HS-5 (cell line): ENCODE results near the gene RASGRF2.
"Not testable (repeated sequence)": the region's sequence is repeated elsewhere in the genome, so short reads cannot be mapped to it uniquely, and the experiment has no call there.

Experiments used
- DNase-seq: peaks from one replicate; pipeline ENCODE4 v3.0.0-alpha.2; 2012; ENCODE audit warnings: low read depth

RASGRF2 gene

DNA sequence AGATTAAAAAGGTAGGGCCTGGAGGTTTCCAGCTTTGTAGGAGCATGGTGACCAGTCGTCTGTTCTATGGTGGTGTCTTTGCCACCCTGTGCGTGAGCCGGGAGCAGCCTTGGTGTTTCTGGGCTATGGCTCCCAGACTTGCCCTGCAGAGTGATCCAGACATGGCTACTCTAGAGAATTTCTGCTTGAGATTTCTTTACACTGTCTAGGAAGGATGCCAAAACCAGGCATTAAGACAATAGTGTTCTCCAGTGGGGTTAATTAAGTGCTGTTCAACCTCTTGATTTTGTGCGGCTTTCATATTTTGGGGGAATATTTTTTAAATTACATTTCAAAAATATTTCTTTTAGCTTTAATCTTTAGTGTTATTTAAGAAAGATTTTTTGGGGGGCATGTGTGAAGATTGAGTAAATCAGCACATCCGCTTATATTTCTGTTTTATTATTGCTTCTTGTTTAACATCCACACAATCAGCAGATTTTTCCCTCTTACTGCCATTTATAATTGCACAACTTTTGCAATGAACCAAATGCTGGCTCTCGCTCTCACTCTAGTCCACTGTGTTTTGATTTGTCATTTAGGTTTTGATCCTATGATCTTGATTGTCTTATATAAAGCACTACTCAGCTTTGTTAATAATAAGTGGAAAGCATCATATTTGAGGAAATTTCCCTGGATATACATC lies 110.5 kb downstream of the RASGRF2 start:
- DNase-seq, result no peak

DNA sequence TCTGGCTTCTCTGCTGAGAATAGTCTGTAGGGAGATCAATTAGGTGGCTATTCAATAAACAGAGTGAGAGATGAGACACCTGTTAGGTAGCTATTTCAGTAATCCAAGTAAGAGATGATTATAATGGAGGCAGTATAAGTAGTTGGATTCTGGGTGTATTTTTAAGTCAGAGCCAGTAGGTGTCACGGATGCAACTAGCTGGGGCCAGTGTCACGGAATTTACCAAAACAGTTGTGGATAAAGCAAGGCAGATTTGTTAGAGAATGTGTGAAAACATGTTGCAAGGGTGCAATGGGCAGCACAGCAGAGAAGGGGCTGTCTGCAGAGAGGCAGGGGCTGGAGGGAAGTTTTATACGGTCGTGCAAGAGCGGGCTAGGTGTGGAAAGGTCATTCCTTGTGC lies 114.9 kb downstream of the RASGRF2 start:
- DNase-seq, result no peak

DNA sequence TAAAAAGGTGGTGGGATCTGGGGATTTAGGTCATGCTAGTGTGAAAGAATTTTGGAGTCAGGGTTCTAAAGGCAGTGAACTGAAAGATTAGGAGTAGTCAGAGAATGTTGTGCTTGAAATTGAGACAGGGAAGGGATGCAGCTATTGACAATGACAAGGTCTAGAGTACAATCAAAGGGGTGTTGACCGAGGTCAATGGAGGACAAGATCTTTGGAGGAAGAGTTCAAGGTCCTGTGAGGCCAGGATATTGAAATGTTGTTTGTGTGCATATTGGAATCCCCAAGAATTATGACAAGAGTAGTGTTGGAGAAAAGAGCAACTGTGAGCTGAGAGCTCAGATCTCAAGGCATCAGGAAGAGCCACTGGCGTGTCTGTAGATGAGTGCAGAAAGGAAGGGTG lies 116.9 kb downstream of the RASGRF2 start:
- no peak for DNase-seq

DNA sequence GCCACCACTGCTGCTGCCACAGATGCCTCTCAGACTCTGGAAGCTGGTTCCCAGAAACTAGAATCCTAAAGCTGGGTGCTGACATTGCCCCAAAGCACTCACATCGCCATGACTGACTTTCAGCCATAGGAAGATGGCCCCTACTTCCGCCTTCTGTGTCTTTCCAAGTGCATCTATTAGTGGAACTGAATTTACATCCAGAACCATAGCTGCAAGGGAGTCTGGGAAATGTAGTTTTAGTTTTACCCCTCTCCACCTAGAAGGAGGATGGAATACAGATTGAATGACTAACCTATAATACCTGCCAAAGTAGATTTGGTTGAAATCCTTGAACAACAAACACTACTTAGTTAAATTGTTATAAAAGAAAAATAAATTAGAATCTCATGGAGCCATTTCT lies 118.8 kb downstream of the RASGRF2 start:
- no peak for DNase-seq

DNA sequence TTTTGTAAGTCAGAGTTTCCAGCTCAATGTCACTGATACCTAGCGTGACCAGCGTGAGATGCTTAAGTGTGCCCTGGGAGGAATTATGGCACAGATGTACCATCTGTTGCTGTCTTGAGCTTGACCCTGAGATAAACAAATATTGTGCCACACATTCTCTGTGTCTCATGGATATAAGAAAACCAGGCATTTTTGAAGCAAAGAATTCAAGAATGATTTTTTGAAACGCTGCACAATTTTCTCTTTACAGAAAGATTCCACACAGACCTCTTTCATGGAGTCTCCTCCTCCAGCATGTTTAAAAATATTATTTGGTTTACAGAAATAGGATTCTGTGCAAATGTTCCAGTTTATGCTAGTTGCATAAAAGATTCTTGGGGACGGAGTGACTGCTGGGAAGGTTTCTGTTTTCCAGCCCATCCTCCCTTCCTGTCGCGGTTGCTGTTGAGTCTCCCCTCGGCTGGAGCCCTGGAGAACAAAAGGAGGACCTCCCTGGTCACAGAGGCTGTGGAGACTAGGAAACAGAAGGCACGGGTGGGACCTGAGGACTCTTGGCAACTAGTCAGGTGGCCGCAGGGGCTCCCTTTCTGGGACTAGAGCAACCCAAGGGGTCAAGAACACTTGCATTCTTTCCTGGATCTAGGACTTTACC lies 120.8 kb downstream of the RASGRF2 start:
- DNase-seq, result no peak

DNA sequence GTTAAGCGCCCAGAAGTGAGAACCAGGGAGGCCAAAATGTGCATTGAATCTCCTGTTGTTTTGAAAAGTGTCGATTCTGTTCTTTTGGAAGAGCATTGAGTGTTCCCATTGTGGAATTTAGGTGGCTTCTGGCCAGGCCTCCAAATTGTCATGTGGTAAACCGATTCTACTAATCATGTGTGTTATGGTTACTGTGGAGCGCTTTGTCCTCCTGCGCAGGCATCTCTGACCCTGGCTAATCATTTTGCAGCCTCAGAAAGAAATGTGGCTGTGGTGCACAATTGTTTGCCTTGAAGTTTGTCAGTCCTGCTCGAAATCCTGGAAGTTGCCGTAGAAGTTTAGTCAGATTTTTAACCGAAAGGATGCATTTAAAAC lies 121.3 kb downstream of the RASGRF2 start:
- no peak for DNase-seq

DNA sequence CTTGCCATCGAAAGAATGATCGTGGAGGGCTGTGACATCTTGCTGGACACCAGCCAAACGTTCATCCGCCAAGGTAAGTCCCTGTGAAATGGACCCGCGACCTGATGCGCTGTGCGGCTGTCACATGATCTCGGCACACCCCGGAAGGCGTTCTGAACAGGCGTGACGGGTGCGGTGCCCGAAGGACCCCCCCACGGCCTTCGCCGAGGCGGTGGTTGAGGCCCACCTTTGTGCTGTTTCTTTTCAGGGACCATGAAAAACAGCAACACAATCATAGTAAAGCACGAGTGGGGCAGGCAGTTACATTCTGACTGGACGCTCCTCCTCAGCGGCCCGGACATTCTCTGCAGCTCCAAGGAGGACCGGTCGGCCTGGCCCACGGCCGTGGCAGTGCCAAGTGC lies 126.7 kb downstream of the RASGRF2 start:
- DNase-seq, result no peak

DNA sequence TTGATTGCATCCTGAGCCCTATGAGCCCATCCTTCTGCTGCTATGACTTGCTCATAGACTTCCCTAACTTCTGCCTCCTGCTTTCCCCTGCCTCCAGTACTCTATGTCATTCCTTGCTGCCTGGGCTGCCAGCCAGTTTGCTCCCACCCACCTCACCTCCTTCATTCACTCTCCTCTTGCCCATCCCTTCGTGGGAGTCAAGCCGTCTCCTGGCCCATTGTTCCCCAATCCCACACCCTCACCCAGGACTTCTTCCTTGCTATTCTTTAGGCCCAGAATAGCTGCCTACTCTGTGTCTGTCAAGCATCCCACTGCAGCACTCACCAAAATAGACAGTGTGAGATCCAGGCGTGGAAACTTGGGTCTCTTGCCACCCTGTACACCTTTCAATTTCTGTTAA lies 131.0 kb downstream of the RASGRF2 start:
- no peak for DNase-seq

DNA sequence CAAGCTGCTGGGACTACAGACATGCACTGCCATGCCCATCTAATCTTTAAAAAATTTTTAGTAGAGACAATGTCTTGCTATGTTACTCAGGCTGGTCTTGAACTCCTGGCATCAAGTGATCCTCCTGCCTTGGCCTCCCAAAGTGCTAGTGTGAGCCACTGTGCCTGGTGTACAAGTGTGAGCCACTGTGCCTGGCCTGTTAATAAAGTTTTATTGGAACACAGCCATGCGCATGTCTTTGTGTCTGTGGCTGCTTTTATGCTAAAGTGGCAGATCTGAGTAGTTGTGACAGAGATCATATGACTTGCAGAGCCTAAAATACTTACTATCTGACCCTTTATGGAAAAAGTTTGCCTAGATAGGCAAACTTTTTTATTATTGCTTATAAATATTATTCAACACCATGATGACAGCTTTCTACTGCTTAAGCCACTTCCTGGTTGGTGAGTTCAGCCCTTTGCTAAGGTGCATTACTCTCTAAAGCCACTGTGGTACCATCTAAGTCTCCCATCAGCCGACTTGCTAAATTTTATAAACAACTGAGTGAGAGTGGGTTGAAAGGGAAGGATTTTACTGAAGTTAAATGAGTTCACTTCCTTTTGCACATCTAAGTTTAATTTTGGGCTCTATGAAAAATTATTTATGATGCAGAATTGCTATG lies 133.5 kb downstream of the RASGRF2 start:
- no peak for DNase-seq

DNA sequence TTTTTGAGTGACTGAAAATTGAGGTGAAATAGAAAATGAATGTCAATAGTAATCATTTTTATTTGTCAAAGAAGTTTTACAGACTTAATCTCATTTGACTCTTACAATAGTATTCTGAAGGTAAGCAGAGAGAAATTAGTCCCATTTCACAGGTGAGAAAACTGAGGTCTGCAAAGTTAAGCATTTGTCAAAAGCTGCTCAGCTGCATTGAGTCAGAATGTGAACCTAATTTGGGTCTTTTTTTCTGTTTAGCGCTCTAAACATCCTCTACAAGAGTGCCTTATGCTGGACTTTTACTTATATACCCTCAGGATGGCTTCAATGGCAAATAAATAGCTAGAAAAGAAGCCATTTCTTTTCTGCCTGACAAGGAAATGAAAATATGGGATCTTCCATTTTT lies 135.7 kb downstream of the RASGRF2 start:
- DNase-seq, result no peak

DNA sequence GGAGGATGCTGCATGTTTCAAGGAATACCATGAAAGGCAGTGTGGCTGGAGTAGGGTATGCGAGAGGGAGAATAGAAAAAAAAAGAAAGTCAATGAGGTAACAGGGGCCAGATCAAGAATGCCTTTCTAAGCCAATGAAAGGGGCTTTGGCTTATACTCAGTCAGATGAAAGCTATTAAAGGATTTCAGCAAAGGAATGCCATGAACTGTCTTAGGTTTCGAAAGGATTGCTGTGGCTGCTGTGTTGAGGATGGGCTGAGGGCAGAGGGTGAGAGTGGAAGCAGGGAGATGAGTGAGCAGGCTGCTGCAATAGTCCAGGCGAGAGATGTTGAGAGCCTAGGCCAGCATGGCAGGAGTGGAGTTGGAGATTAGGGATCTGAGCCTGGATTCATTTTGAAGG lies 137.6 kb downstream of the RASGRF2 start:
- DNase-seq, result no peak

DNA sequence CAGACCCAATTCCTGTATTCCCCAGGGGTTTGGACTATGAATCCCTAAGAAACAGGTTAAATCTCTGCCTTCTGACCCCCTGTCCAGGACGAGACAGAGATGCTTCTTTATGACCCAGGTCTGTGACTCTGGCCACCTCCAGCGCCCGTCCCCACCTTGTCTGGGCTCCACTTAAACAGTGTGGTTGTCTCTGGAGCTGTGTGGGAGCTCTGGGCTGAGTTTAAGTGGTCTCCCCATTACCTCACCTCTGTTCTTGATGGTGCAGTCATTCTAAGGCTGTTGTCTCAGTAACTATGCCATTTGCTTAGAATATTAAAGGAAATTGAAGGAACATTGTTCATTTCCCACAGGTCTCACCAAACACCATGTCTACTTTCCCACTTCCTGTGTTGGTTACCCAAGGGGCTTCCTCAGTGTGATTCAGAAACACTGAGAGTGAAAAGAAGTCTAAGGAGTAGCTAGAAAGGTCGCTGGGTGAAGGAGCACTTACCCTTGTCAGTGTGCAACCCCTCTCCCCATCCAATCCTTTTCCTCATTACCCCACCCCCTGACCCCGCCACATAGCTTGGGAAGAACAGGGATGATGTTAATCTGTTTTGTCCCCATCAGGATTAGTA lies 145.2 kb downstream of the RASGRF2 start:
- no peak for DNase-seq

DNA sequence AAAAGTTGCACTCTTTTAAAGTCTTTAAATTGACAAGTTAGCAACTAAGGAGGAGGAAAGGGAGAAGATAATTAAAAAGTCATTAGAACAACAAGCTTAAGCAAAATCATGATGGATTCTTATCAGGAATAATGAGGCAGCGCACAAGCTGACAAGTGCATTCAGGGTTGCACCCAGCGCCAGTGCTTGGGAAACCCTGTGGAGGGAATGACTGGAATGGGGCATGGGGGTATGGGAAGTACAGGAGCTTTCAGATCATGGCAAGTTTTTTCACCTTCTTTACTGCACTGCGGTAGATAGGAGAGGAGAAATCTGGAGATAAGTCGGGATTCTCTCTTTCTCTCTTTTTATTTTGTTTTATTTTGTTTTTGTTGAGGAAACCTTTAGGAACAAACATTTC lies 155.1 kb downstream of the RASGRF2 start:
- DNase-seq, result no peak

DNA sequence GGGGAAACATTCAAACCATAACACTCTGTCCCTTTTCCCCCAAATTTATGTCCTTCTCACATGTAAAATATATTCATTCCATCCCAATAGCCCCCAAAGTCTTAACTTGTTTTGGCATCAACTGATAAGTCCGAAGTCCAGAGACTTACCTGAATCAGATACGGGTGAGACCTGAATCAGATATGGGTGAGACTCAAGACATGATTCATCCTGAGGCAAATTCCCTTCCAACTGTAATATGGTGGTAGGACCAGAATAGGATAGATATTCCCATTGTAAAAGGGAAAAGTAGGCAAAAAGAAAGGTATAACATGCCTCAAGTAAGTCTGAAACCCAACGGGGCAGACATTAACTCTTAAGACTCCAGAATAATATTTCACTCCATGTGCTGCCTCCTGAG lies 157.4 kb downstream of the RASGRF2 start:
- no peak for DNase-seq

DNA sequence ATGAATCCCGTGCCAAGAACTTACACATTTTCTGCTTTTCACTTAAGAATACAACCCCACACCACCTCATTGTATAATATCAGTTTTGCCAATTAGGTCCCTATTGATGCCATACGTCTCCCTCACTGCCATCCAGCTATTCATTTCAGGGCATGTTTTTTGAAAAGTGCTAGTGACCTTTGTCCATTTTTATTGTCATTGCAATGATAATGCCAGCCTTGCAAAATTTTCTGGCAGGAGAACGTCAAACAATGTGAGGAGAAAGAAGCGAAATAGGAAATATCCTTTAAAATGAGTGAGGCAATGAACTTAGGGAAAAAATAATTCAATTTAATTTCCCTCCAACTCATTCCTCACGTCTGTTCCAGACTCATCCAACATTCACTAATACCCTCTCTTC lies 161.1 kb downstream of the RASGRF2 start:
- no peak for DNase-seq

DNA sequence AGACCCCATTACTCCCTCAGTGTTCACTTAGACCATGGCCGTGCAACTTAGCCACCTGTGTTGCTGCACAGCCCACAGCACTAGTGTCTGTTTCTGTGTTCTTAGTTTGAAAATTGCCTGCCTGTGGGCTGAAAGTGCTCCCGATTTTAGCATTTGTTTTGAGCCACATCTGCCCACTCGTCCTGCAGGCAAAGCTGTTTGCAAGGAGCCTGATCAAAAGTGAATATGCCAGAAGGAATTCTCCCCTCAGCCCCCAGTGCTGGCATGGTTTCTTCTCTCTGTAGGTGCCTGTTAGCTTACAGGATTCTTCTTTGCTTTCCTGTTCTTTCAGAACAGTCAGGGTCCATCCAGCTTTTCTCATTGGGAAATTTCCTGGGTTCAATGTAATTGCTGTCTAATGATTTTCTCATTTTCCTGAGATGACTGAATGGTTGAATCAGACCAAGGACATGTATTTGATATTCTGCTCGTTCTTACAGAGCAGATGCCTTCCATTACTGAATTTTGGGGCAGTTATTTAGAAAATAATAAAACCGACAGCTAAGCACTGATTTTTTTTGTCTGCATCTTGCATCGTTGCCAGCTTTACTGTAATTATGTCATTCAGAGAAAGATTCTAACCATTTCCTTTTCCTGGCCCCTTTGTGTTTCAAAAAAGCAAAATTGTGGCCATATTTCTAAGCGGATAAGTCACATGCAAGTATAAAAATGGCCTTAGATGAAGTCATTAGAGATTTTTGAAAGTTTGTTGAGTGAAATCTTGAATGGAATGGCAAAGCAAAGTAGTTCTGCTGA lies 161.9 kb downstream of the RASGRF2 start:
- DNase-seq, result no peak

DNA sequence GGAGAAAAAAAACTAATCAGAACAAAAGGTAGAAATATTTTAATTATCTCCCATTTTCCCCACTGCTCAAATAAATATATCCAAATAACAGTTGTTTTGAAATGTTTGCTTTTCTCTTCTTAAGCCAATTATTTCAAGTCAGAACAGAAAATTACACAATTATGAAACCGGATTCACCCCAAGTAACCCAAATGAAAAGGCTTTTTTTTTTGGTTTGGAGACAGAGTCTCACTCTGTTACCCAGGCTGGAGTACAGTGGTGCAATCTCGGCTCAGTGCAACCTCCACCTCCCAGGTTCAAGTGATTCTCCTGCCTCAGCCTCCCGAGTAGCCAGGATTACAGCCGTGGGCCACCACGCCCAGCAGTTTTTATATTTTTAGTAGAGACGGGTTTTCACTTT lies 164.5 kb downstream of the RASGRF2 start:
- DNase-seq, result not testable (repeated sequence)

DNA sequence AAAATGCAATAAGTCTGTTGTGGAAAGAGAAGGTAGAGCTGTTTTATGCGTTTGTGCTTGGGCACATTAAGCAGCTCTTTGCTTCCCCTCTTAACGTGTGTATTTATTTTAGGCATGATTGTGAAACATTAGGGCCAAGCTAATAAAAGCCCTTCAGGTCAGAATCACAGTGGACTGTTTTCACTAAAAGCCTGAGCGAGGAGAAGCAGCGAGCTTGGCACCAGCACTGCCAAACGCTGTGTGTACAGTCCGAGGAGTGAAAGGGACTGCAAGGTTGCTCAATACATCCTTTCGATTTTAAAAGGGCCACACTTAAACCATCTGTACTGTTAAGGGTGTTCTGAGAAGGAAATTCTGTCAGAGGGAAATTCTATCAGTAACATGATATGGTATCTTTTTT lies 165.8 kb downstream of the RASGRF2 start:
- no peak for DNase-seq

DNA sequence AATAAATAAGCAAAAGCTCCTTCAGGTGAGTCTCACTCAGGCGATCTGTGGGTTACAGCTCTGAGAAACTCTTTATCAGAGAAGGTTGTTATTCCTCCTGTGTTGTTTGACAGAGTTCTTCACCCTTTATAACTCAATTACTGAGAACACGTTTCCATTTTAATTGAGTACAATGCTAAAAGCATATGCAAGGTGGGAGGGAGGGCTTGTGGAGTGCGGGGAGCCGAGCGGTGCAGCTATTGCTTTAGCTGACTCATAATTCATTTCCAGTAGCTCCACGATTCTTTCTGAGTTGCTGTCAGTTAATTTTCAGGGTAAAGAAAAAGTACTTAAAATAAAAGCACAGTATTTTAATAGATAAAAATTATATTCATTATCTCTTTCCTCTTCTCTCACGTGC lies 168.3 kb downstream of the RASGRF2 start:
- no peak for DNase-seq

DNA sequence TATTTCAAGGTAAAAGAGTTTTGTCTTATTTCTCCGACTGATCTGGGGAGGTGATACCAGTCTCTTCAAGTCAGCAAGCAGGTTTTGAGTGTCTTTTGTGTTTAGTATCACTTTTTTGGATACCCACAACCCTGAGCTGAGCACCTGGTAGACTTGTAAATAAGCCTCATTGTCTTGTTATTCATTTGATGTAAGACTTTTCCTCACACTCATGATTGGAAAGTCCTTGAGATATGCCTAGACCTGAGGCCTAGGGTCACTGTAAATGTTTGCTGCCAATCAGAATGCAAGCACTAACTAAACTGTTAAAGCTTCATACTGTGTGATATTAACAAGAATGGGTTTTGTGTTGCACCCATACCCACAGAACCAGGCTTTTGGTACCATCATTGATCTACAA lies 172.2 kb downstream of the RASGRF2 start:
- no peak for DNase-seq

DNA sequence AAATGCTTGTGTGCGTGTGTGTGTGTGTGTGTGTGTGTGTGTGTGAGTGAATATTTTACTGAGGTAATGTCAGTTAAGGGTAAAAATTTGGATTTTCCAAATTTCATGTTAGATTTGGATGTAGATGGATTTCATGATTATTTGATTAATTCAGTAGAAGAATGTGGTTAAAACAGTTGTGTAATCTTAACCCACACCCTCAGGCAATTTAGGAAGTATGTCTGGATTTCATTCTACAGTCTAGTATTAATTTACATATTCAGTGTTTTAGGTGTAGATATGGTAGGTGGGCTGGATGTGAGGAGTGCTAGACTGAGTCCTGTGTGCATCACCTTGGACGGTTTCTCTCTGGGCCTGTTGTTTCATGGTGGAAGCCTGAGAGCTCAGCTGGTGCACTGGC lies 173.9 kb downstream of the RASGRF2 start:
- DNase-seq, result no peak

DNA sequence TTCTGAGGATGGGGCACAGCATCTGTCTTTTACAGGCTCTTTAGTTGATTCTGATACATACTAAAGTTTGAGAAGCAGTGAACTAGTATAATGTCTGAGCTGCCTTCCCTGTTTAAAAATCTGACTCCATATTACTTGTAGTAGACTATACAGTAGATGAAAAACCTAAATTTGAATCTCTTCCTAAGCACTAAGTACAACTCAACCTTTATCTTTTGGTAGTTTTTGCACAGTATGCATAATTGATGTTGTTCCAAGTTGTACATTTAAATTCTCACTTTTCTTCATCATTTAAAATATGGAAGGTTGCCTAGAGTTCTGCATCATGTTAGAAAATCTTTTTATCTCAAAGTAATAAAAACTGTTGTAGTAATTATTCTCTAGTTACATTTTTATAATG lies 174.4 kb downstream of the RASGRF2 start:
- DNase-seq, result no peak
